Measurements from ENCODE around the gene ADGRG7. TPM values are rescaled to one million over a fixed set of nuclear protein-coding genes. Genes with fewer than 3 reads are reported as not detected.

ADGRG7 gene
- total and polyA plus RNA-seq, 4 donors = 2.1 to 65.5 (median 13.7) TPM

DNA sequence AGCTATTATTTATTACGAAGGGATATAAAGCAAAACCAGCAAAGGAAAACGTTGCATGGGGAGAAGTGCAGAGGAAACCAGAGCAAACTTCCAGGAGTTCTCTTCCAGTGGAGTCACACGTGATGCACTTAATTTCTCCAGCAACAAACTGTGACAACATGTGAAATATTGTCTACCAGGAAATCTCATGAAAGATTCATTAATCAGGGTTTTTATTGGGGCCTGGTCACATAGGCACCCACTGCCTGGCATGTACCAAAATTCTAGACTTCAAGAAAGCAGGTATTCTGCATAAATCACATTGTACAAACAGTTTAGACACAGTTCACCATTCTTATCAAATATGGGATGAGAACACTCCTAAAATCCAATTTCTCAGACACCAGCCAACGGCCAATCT, 94.5 kb downstream of the ADGRG7 start:
- H3K4me3 ChIP-seq (ENCODE audit: low read depth in 1 of 3, low read length in 3 of 3) = no peak overlapping the region
- no peak for DNase-seq (ENCODE audit: low spot score)
- no peaks in the 10 kb centered on the region for H3K36me3 ChIP-seq (ENCODE audit: control insufficient read depth in 4 of 4, insufficient read depth in 3 of 4, low read depth in 1 of 4, low read length in 3 of 4)
- H3K9ac ChIP-seq (ENCODE audit: low read depth in 1 of 2, low read length in 2 of 2) = peak overlapping the region in 1 of 2 donors; percentile 38
- 89% methylated on average over 4 of the region's 4 CpGs for WGBS
- TF ChIP-seq YY1 (IDR thresholded peaks at IDR 0.05) = no peak
- TF ChIP-seq, protein P1, sequence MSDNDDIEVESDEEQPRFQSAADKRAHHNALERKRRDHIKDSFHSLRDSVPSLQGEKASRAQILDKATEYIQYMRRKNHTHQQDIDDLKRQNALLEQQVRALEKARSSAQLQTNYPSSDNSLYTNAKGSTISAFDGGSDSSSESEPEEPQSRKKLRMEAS (IDR thresholded peaks at IDR 0.05) = no peak
- no peak for TF ChIP-seq GABPA (IDR thresholded peaks at IDR 0.05 in 1 of 2, conservative IDR thresholded peaks at IDR 0.05 in 1 of 2)
- no peak for TF ChIP-seq FOXA1 (IDR thresholded peaks at IDR 0.05)
- TF ChIP-seq, protein P2, sequence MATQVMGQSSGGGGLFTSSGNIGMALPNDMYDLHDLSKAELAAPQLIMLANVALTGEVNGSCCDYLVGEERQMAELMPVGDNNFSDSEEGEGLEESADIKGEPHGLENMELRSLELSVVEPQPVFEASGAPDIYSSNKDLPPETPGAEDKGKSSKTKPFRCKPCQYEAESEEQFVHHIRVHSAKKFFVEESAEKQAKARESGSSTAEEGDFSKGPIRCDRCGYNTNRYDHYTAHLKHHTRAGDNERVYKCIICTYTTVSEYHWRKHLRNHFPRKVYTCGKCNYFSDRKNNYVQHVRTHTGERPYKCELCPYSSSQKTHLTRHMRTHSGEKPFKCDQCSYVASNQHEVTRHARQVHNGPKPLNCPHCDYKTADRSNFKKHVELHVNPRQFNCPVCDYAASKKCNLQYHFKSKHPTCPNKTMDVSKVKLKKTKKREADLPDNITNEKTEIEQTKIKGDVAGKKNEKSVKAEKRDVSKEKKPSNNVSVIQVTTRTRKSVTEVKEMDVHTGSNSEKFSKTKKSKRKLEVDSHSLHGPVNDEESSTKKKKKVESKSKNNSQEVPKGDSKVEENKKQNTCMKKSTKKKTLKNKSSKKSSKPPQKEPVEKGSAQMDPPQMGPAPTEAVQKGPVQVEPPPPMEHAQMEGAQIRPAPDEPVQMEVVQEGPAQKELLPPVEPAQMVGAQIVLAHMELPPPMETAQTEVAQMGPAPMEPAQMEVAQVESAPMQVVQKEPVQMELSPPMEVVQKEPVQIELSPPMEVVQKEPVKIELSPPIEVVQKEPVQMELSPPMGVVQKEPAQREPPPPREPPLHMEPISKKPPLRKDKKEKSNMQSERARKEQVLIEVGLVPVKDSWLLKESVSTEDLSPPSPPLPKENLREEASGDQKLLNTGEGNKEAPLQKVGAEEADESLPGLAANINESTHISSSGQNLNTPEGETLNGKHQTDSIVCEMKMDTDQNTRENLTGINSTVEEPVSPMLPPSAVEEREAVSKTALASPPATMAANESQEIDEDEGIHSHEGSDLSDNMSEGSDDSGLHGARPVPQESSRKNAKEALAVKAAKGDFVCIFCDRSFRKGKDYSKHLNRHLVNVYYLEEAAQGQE (IDR thresholded peaks at IDR 0.05) = no peak
- TF ChIP-seq EGR1 (IDR thresholded peaks at IDR 0.05; ENCODE audit: low read depth in 2 of 2) = no peak
- TF ChIP-seq JUND (IDR thresholded peaks at IDR 0.05) = no peak
- H3K27ac ChIP-seq (ENCODE audit: low read depth in 1 of 2, low read length in 2 of 2) = no peak overlapping the region
- no peaks in the 10 kb centered on the region for H3K27me3 ChIP-seq (ENCODE audit: control insufficient read depth in 4 of 4, insufficient read depth in 4 of 4, low read length in 3 of 4)
- no peaks in the 10 kb centered on the region for H3K9me3 ChIP-seq (ENCODE audit: control insufficient read depth in 4 of 4, low read length in 3 of 4)
- H3K4me1 ChIP-seq (ENCODE audit: control insufficient read depth in 4 of 4, insufficient read depth in 4 of 4, low read length in 3 of 4) = peaks cover 0 to 9% (median 1%) of the 10 kb centered on the region in 4 donors

DNA sequence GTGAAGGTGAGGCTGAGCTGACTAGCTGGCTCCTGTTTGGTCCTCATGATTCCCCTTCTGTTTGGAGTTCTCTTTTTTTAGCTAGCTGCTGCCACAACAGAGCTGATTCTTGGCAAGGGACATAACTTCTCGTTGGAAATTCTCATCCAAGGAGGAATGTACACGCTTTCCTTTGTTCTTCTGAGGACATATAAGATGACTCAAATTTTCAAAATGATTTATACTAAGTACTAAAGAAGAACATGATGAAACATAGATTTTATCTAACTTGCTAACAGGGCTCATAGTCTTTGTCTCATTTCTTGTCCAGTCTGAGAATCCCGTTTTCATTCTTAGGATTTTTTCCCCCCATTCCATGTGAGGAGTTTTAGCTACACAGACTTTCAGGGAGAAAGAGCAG, 97.0 kb downstream of the ADGRG7 start:
- H3K36me3 ChIP-seq (ENCODE audit: control insufficient read depth in 4 of 4, insufficient read depth in 3 of 4, low read depth in 1 of 4, low read length in 3 of 4) = no peaks in the 10 kb centered on the region
- H3K4me3 ChIP-seq (ENCODE audit: low read depth in 1 of 3, low read length in 3 of 3) = no peak overlapping the region
- H3K27me3 ChIP-seq (ENCODE audit: control insufficient read depth in 4 of 4, insufficient read depth in 4 of 4, low read length in 3 of 4) = no peaks in the 10 kb centered on the region
- 83% methylated on average over 3 of the region's 3 CpGs for WGBS
- H3K27ac ChIP-seq (ENCODE audit: low read depth in 1 of 2, low read length in 2 of 2) = no peak overlapping the region
- peaks cover 0 to 17% (median 3%) of the 10 kb centered on the region in 4 donors for H3K4me1 ChIP-seq (ENCODE audit: control insufficient read depth in 4 of 4, insufficient read depth in 4 of 4, low read length in 3 of 4)
- no peaks in the 10 kb centered on the region for H3K9me3 ChIP-seq (ENCODE audit: control insufficient read depth in 4 of 4, low read length in 3 of 4)
- DNase-seq (ENCODE audit: low spot score) = no peak
- H3K9ac ChIP-seq (ENCODE audit: low read depth in 1 of 2, low read length in 2 of 2) = no peak overlapping the region
- no peak for TF ChIP-seq RAD21 (IDR thresholded peaks at IDR 0.05)
- TF ChIP-seq, protein P3, sequence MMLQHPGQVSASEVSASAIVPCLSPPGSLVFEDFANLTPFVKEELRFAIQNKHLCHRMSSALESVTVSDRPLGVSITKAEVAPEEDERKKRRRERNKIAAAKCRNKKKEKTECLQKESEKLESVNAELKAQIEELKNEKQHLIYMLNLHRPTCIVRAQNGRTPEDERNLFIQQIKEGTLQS (IDR thresholded peaks at IDR 0.05) = no peak
- TF ChIP-seq TAF1 (conservative IDR thresholded peaks at IDR 0.05) = no peak
- TF ChIP-seq, protein P4, sequence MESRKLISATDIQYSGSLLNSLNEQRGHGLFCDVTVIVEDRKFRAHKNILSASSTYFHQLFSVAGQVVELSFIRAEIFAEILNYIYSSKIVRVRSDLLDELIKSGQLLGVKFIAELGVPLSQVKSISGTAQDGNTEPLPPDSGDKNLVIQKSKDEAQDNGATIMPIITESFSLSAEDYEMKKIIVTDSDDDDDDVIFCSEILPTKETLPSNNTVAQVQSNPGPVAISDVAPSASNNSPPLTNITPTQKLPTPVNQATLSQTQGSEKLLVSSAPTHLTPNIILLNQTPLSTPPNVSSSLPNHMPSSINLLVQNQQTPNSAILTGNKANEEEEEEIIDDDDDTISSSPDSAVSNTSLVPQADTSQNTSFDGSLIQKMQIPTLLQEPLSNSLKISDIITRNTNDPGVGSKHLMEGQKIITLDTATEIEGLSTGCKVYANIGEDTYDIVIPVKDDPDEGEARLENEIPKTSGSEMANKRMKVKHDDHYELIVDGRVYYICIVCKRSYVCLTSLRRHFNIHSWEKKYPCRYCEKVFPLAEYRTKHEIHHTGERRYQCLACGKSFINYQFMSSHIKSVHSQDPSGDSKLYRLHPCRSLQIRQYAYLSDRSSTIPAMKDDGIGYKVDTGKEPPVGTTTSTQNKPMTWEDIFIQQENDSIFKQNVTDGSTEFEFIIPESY (IDR thresholded peaks at IDR 0.05) = no peak

DNA sequence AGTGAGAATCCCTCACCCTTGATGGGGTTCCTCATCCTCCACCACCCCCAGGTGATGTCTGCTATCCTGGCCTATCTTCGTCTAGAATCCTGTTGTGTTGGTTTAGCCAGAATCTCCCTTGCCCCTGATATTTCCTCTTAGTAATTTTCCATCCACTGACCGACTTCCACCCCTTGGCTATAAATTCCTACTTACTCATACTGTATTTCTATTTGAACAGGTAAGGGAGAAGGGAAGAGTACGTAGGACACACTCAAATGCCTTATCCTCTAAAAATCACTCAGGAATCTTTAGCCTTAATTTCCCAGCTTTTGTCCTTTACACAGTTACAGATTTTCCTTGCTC, 99.2 kb downstream of the ADGRG7 start:
- Histone ChIP-seq H3K9me3 (ENCODE audit: control insufficient read depth in 4 of 4, low read length in 3 of 4) (no peaks in the 10 kb centered on the region), H3K4me3 (ENCODE audit: low read depth in 1 of 3, low read length in 3 of 3) (peak overlapping the region; percentile 15 to 58 (median 44)), H3K27me3 (ENCODE audit: control insufficient read depth in 4 of 4, insufficient read depth in 4 of 4, low read length in 3 of 4) (no peaks in the 10 kb centered on the region), H3K36me3 (ENCODE audit: control insufficient read depth in 4 of 4, insufficient read depth in 3 of 4, low read depth in 1 of 4, low read length in 3 of 4) (peaks cover 0 to 3% (median 1%) of the 10 kb centered on the region in 4 donors), H3K27ac (ENCODE audit: low read depth in 1 of 2, low read length in 2 of 2) (peak overlapping the region; percentile 89 to 92), H3K4me1 (ENCODE audit: control insufficient read depth in 4 of 4, insufficient read depth in 4 of 4, low read length in 3 of 4) (peaks cover 3 to 23% (median 8%) of the 10 kb centered on the region in 4 donors), H3K9ac (ENCODE audit: low read depth in 1 of 2, low read length in 2 of 2) (peak overlapping the region; percentile 18 to 78)
- no peak for DNase-seq (ENCODE audit: low spot score)
- 91% methylated on average over 3 of the region's 3 CpGs for WGBS
- TF ChIP-seq RXRA (IDR thresholded peaks at IDR 0.05) (no peak), HNF4A (conservative IDR thresholded peaks at IDR 0.05) (no peak), FOXA1 (IDR thresholded peaks at IDR 0.05) (no peak), SP1 (IDR thresholded peaks at IDR 0.05) (no peak), JUND (IDR thresholded peaks at IDR 0.05) (no peak), GABPA (IDR thresholded peaks at IDR 0.05 in 1 of 2, conservative IDR thresholded peaks at IDR 0.05 in 1 of 2) (no peak)
- TF ChIP-seq, protein P3 (IDR thresholded peaks at IDR 0.05) = no peak
- TF ChIP-seq, protein P5, sequence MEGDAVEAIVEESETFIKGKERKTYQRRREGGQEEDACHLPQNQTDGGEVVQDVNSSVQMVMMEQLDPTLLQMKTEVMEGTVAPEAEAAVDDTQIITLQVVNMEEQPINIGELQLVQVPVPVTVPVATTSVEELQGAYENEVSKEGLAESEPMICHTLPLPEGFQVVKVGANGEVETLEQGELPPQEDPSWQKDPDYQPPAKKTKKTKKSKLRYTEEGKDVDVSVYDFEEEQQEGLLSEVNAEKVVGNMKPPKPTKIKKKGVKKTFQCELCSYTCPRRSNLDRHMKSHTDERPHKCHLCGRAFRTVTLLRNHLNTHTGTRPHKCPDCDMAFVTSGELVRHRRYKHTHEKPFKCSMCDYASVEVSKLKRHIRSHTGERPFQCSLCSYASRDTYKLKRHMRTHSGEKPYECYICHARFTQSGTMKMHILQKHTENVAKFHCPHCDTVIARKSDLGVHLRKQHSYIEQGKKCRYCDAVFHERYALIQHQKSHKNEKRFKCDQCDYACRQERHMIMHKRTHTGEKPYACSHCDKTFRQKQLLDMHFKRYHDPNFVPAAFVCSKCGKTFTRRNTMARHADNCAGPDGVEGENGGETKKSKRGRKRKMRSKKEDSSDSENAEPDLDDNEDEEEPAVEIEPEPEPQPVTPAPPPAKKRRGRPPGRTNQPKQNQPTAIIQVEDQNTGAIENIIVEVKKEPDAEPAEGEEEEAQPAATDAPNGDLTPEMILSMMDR (IDR thresholded peaks at IDR 0.05; ENCODE audit: low read depth, low read length, missing input control) = no peak
- TF ChIP-seq, protein P2 (IDR thresholded peaks at IDR 0.05) = no peak
- TF ChIP-seq, protein P1 (IDR thresholded peaks at IDR 0.05) = no peak

All from liver (tissue), 9 donors.